HL-60 (cell line): ENCODE results near the gene CNTN6.

Experiments used
- DNase-seq, 2 experiments: peaks; one replicate each; pipeline ENCODE4 v3.0.0-alpha.2; 2010 to 2020; ENCODE audit warnings: low read depth in 1 of 2, low spot score in 1 of 2
- H3K27ac ChIP-seq: fragments of 250-450 bp; sonication (Bioruptor Pico); replicated peaks from 2 replicates; pipeline ENCODE4 v1.5.1; 2020; ENCODE audit warnings: mild to moderate bottlenecking, moderate library complexity
- H3K27me3 ChIP-seq: fragments of 250-450 bp; sonication (Bioruptor Pico); 2 replicates; pipeline ENCODE4 v1.5.1; 2021; ENCODE audit warnings: mild to moderate bottlenecking, moderate library complexity; ENCODE audit not compliant: insufficient read depth, poor library complexity, severe bottlenecking
- H3K4me3 ChIP-seq: replicated peaks from 2 replicates; pipeline ENCODE4 v1.5.1; 2011; ENCODE audit warnings: mild to moderate bottlenecking, control low read depth, low read length; ENCODE audit not compliant: insufficient read depth
- CTCF ChIP-seq: IDR thresholded peaks from one replicate; pipeline ENCODE4 v1.5.1; 2011; ENCODE audit warnings: low read length, control low read depth, inconsistent platforms; ENCODE audit not compliant: insufficient read depth
- GABPA ChIP-seq: IDR thresholded peaks from 2 replicates; pipeline ENCODE4 v1.6.1; 2012; ENCODE audit warnings: low read depth
- POLR2AphosphoS5 ChIP-seq: IDR thresholded peaks from 2 replicates; pipeline ENCODE4 v1.6.1; 2012; ENCODE audit warnings: low read depth
- SPI1 ChIP-seq: IDR thresholded peaks from 2 replicates; pipeline ENCODE4 v1.6.1; 2012; ENCODE audit warnings: low read depth, mild to moderate bottlenecking, borderline replicate concordance
- TF ChIP-seq, protein P1 (sequence below): IDR thresholded peaks from 2 replicates; pipeline ENCODE4 v1.6.1; 2012; ENCODE audit warnings: low read depth; ENCODE audit not compliant: insufficient replicate concordance

CNTN6 gene

DNA sequence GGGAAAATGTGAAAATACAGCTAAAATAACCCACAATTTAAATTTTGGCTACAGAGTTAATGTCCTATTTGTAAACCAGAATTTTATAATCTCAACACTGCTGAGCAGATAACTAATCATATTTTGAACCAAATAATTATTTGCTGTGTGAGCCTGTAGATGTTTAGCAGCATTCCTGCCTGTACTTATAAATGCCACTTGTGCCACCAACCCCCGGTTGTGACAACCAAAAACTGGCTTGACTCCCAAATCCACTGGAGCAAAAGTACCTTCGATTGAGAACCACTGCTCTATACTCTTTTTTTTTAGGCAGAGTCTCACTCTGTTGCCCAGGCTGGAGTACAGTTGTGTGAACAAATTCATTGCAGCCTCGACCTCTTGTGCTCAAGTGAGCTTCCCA is 78.5 kb downstream of the CNTN6 start:
- H3K27ac ChIP-seq = no peak overlapping the region
- DNase-seq = no peak
- H3K4me3 ChIP-seq = no peak overlapping the region
- no peak for TF ChIP-seq GABPA
- H3K27me3 ChIP-seq = no peaks in the 10 kb centered on the region

DNA sequence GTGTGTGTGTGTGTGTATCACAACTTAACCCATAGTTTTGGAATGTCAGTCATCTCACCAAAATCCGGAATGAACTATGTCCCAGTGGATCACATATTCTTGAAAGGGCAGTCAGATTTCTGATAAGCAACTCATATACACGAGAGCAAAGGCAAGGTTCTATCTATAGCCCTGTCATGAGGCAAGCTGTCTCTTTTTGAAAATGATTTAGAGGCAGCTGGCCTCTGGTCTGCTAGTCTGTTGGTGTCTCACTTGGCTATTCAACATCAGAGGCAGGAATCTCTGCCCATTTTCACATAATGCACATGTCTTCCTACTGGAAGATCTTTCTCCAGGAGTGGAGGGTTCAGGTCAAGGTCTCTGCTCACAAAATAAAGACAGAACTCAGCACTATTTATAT is 79.8 kb downstream of the CNTN6 start:
- TF ChIP-seq GABPA (no peak), CTCF (no peak), POLR2AphosphoS5 (no peak), SPI1 (no peak)
- TF ChIP-seq, protein P1, sequence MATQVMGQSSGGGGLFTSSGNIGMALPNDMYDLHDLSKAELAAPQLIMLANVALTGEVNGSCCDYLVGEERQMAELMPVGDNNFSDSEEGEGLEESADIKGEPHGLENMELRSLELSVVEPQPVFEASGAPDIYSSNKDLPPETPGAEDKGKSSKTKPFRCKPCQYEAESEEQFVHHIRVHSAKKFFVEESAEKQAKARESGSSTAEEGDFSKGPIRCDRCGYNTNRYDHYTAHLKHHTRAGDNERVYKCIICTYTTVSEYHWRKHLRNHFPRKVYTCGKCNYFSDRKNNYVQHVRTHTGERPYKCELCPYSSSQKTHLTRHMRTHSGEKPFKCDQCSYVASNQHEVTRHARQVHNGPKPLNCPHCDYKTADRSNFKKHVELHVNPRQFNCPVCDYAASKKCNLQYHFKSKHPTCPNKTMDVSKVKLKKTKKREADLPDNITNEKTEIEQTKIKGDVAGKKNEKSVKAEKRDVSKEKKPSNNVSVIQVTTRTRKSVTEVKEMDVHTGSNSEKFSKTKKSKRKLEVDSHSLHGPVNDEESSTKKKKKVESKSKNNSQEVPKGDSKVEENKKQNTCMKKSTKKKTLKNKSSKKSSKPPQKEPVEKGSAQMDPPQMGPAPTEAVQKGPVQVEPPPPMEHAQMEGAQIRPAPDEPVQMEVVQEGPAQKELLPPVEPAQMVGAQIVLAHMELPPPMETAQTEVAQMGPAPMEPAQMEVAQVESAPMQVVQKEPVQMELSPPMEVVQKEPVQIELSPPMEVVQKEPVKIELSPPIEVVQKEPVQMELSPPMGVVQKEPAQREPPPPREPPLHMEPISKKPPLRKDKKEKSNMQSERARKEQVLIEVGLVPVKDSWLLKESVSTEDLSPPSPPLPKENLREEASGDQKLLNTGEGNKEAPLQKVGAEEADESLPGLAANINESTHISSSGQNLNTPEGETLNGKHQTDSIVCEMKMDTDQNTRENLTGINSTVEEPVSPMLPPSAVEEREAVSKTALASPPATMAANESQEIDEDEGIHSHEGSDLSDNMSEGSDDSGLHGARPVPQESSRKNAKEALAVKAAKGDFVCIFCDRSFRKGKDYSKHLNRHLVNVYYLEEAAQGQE = no peak
- Histone ChIP-seq H3K27me3 (no peaks in the 10 kb centered on the region), H3K4me3 (no peak overlapping the region), H3K27ac (no peak overlapping the region)
- DNase-seq = no peak

GRCh38 chr3:1179146-1179545 is 86.3 kb downstream of the CNTN6 start:
- DNase-seq = no peak
- Histone ChIP-seq H3K4me3 (no peak overlapping the region), H3K27ac (no peak overlapping the region), H3K27me3 (no peaks in the 10 kb centered on the region)
- no peak for TF ChIP-seq SPI1
- no peak for TF ChIP-seq CTCF
- TF ChIP-seq, protein P1 = no peak
- no peak for TF ChIP-seq GABPA
- no peak for TF ChIP-seq POLR2AphosphoS5

DNA sequence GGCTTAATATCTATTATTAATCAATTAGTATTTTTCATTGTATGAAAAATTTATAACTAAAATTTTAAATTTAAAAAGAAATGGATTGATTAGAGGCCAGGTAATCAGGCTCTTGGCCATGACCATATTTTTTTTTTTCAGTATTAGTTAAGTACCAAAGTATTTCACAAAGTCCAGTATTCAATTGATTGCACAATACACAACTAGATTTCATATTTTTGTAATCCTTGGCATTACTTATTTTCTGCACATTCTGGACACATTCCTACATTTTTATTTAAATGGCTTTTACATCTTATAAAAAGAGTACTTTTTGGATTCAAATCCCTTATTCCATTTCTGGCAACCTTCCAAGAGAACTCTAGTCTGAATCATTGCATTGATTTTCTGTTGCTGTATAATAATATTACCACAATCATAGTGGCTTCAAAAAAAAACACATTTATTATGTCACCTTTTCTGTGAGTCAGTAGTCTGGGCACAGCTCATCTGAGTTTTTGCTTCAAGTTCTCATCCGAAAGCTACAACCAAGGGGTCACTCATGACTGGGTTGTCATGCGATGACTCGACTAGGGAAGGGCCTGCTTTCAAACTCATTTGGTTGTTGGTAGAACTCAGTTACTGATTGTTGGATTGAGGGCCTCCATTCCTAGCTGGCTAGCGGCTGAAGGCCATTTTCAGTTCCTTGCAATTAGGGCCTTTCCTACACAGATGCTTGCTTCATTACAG is 90.7 kb downstream of the CNTN6 start:
- Histone ChIP-seq H3K4me3 (no peak overlapping the region), H3K27me3 (no peaks in the 10 kb centered on the region), H3K27ac (no peak overlapping the region)
- no peak for DNase-seq
- no peak for TF ChIP-seq GABPA
- TF ChIP-seq SPI1 = no peak
- TF ChIP-seq, protein P1 = no peak
- TF ChIP-seq CTCF = no peak
- TF ChIP-seq POLR2AphosphoS5 = no peak
